ENCODE results near the gene EXOC6. TPM values are rescaled to one million over a fixed set of nuclear protein-coding genes. Genes with fewer than 3 reads are reported as not detected.

EXOC6 gene
- total RNA-seq, 1 experiment from 2014 or later, result 17.0 TPM

GRCh38 chr10:93006435-93007039 is 158.2 kb downstream of the EXOC6 start:
- no peaks in the 10 kb centered on the region for H3K36me3 ChIP-seq (ENCODE audit: control insufficient read depth, insufficient read depth, low read length)
- no peak for TF ChIP-seq TCF7L2 (IDR thresholded peaks at IDR 0.05; ENCODE audit: low read depth, low read length)
- TF ChIP-seq SIN3A (IDR thresholded peaks at IDR 0.05; ENCODE audit: borderline replicate concordance, insufficient read depth, low read depth, low read length), result no peak
- peak; percentile 84 for TF ChIP-seq CTCF (IDR thresholded peaks at IDR 0.05)
- no peak for TF ChIP-seq REST (IDR thresholded peaks at IDR 0.05; ENCODE audit: insufficient read depth in 1 of 2, low read depth in 2 of 2, low read length in 1 of 2)
- H3K27me3 ChIP-seq (ENCODE audit: control insufficient read depth, insufficient read depth, low read length), result no peaks in the 10 kb centered on the region
- H3K27ac ChIP-seq (ENCODE audit: low read length), result no peak overlapping the region
- in situ Hi-C loops (cut with HindIII; ENCODE audit: low pct_unique_long_range_greater_than_20kb, low sequenced_read_pairs), result no loop called here
- peak; percentile 88 for ATAC-seq
- intact Hi-C loops (cut with micrococcal nuclease; ENCODE audit: unreplicated experiment), result no loop called here
- ChIA-PET CTCF (interaction anchor here (0.7 to 1.2 kb wide), 6 partner anchors 9 to 60 kb away, joined by 3 to 4 read pairs (median 4); no protein-coding TSS in a partner anchor), POLR2A (interaction anchor here (0.6 to 0.7 kb wide), 3 partner anchors 30 to 53 kb away, joined by 3 to 4 read pairs (median 4); no protein-coding TSS in a partner anchor)
- no peak for DNase-seq (ENCODE audit: low read depth, low spot score)
- no peak overlapping the region for H3K4me3 ChIP-seq (ENCODE audit: low read depth in 2 of 2, low read length in 2 of 2)
- no peaks in the 10 kb centered on the region for H3K4me1 ChIP-seq (ENCODE audit: control insufficient read depth, insufficient read depth, low read length)
- no peaks in the 10 kb centered on the region for H3K9me3 ChIP-seq (ENCODE audit: control insufficient read depth, insufficient read depth, low read depth, low read length)
- BruUV-seq (replicated peaks), result no TSS peak

GRCh38 chr10:93015722-93016121 is 167.4 kb downstream of the EXOC6 start:
- POLR2A ChIA-PET, result no interaction called here

More at GRCh38 chr10:93015722-93016121, 167.4 kb downstream of the EXOC6 start:
- Histone ChIP-seq H3K36me3 (ENCODE audit: control insufficient read depth, insufficient read depth, low read length) (no peaks in the 10 kb centered on the region), H3K27ac (ENCODE audit: low read length) (no peak overlapping the region), H3K4me3 (ENCODE audit: low read depth in 2 of 2, low read length in 2 of 2) (no peak overlapping the region), H3K27me3 (ENCODE audit: control insufficient read depth, insufficient read depth, low read length) (no peaks in the 10 kb centered on the region), H3K9me3 (ENCODE audit: control insufficient read depth, insufficient read depth, low read depth, low read length) (no peaks in the 10 kb centered on the region), H3K4me1 (ENCODE audit: control insufficient read depth, insufficient read depth, low read length) (no peaks in the 10 kb centered on the region)
- no peak for TF ChIP-seq REST (IDR thresholded peaks at IDR 0.05; ENCODE audit: insufficient read depth in 1 of 2, low read depth in 2 of 2, low read length in 1 of 2)
- TF ChIP-seq CTCF (IDR thresholded peaks at IDR 0.05), result no peak
- no peak for TF ChIP-seq SIN3A (IDR thresholded peaks at IDR 0.05; ENCODE audit: borderline replicate concordance, insufficient read depth, low read depth, low read length)
- TF ChIP-seq TCF7L2 (IDR thresholded peaks at IDR 0.05; ENCODE audit: low read depth, low read length), result no peak
- no peak for TF ChIP-seq POLR2AphosphoS5 (IDR thresholded peaks at IDR 0.05; ENCODE audit: low read depth, low read length)
- DNase-seq (ENCODE audit: low read depth, low spot score) (no peak), ATAC-seq (no peak)
- CTCF ChIA-PET, result no interaction called here
- intact Hi-C loops (cut with micrococcal nuclease; ENCODE audit: unreplicated experiment), result no loop called here
- BruUV-seq (replicated peaks), result no TSS peak
- in situ Hi-C loops (cut with HindIII; ENCODE audit: low pct_unique_long_range_greater_than_20kb, low sequenced_read_pairs), result no loop called here
